DMS 273 (cell line): ENCODE measurements around the gene NELL1.

Experiments
- DNase-seq: peaks from one replicate; lab custom pipeline; 2025; ENCODE audit not compliant: unreplicated experiment; lab: John Stamatoyannopoulos, UW

NELL1 gene

DNA sequence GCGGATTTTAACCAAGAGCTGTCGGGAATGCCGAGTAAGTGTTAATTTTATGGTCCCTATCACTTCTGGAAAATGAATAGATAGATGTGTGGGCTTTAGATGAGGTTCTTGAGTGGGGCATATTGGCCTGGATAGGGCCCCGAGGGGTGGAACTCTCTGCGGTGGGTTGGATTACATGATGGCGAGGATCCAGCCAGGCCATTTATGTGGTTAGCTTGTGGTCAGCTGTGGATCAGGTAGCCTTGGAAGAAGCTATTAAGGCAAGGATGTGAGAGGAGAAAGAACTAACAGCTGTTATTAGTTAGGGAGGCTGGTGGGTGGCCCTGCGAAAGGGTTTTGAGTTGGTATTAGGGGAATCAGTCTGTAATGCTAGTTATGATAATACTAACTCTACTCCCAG lies 268.4 kb downstream of the NELL1 start:
- DNase-seq = no peak

DNA sequence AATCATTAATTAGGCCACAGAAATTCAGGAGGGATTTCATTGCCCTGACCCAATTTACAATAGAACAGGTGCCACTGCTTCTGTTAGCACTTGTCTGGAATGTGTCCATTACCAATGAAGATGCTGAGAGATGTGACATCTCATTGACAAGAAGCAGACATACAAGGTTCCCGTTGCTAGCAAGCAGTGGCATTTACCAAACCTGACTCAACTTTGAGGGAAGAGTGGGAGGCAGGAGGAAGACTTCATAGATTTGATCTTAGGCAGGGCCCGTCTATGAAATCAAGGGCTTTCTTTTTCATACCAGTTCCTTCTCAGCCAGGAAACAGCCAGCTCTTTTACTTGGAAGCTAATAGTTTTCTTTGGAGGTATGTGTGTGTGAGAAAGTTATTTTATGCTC lies 280.2 kb downstream of the NELL1 start:
- no peak for DNase-seq

DNA sequence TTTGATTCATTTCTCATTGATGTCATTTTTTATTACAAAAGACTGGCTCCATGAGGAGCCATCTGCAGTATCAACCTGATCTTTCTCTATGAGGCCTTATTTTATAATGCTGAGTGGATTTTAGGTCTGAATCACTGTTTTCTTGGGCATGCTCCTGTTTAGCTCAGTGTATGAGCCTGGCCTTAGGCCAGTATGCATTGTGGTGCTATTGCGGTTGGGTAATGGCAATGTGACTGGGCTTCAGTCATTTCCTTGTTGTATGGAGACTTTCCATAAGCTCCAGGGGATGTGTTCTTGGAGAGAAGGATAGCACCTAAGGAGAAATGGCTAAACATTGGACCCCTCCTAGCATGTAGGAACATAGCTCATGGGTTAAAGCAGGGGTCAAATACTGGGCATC lies 293.2 kb downstream of the NELL1 start:
- DNase-seq = no peak

DNA sequence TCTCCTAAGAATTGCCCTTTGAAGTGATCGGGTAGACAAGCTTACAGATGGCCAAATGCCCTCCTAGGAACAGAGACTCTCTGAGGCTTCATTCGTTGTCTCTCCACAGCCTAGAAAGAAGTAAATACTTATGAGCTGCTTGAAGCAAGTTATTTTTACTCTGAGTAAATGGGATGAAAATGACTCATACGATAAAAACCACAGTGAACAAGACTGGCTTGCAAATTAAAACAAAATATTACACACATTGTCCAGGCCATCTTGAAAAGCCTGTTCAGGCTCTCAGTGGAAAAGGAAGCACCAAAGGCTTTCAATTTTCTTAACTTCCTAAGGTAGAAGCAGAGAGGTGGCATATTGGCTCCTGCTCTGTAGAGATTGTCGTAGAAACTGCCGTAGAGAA lies 294.2 kb downstream of the NELL1 start:
- DNase-seq = no peak

DNA sequence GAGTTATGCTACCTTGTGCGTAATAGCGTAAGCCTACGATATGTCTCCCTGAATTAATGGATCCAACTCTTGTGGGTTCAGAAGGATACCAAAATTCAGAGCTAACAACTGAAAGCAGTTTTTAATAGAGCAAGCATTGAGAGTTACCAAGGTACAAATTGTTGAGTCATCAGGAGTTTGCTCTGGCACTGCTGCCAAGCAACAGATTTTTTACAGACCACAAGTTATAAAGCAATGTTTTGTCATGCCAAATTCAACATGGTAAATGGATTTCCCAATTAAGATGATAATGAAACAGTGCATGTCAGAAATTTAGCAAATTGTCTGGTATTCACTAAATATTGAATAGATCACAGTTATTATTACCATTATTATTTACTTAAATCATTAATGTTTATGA lies 295.6 kb downstream of the NELL1 start:
- DNase-seq = no peak

DNA sequence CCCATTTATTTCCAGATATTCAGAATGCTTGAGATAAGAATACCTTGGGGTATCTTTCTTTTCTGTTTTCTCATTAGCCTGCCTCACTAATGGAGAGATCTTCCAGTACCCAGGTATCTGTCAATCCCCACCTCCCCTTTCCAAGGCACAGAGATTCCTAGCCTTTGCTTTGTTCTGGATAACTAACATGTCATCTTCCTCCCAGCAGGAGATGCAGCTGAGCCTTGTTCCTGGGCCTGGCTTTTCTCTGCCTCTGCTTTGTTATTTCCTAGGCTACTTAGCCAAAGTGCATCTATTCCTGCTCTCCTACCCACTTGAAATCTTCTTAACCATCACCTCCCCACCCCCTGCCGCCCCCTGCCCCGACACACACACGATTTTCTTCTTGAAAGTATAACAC lies 297.1 kb downstream of the NELL1 start:
- DNase-seq = no peak

DNA sequence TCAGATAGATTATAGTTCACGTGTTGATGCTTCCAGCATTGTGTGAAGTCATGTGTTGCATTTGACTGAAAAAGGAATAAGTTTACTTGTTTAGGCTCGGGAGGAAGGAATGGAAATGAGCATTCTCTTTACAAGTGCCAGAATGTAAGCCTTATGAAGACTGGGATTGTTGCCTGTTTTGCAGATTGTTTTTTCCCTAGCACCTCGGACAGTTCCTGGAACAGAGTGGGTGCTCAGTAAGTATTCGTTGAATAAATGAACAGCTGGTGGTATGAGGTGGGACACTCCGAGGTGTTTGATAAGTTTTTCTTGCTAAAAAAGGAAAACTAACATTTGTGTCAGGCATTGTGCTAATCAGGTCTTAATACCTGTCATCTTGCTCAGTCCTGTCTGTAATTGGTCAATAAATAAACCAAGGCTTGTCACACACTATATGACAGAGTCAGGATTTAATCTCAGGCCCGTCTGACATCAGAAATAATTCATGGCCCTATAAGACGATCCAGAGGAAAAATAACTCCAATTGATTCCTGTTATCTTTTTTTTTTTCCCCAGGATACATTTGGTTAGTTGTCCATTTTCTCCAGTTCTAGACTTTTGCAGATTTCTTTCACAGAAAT lies 304.7 kb downstream of the NELL1 start:
- DNase-seq = no peak

DNA sequence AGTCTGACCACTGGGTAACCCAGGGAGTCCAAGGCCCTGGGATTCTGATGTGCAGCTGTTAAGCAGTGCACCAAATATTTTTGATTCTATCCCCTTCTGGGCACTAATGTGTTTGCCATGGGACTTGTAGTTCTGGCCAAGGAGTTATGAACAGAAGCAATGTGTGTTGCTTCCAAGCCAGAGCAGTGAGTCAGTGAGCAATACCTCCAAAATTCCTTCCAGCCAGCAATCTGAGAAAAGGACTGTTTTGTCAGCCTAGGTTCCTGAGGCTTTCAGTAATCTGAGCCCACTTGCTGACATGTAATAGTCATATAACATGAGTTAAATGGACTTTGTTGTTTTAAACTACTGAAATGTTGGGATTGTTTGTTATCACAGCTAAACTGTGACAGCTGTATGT lies 311.4 kb downstream of the NELL1 start:
- no peak for DNase-seq

DNA sequence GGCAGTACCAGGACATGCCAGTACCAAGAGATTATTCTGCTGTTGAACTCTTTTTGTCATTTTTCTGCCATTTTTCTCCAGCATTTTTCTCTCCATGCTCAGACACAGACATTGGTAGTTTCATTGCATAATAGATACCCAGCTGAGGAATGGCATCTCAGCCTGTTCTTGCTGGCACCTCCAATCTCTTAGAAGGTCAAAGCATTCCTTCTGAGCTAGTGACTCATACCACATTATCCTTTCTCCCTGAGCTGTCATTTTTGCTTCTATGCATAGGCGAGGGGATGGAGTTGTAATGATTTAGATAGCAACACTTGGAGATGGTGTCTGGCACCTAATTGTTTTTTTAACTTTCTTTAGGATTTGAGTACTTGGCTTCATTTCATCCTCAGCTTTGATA lies 321.1 kb downstream of the NELL1 start:
- no peak for DNase-seq

DNA sequence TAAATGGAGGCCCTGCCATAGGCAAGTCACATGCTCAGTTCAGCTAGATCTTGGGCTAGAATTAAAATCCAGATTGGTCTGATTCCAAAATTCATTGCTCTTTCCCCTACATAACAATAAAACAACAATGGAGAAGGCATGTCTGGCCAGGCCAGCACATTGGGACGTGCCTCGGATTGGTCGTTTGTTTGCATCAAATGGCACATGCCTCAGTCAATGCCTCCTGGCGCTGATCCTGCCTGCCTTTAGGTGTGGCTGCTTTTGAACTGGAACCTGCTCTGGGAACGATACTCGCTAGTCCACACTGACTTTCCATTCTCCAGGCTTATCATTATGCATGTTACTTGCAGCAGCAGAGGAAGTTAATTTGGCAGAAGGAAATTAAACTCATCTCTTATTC lies 322.1 kb downstream of the NELL1 start:
- no peak for DNase-seq

DNA sequence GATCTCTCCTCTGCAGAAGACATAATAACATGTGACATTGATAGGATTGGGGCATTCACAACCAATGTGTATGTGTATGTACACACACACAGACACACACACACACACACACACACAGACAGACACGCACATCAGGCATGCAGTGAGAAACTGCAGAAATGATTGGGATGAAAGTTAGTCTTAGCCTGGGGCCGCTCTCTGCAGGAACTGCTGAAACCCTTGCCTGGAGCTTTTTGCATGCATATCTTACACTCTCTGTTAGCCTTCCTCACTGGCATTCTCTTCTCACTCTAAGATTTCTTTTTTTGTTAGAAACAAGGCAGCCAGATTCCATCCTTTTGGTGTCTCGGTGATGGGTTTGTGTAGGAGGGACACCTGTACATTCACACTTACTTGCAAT lies 337.9 kb downstream of the NELL1 start:
- no peak for DNase-seq

DNA sequence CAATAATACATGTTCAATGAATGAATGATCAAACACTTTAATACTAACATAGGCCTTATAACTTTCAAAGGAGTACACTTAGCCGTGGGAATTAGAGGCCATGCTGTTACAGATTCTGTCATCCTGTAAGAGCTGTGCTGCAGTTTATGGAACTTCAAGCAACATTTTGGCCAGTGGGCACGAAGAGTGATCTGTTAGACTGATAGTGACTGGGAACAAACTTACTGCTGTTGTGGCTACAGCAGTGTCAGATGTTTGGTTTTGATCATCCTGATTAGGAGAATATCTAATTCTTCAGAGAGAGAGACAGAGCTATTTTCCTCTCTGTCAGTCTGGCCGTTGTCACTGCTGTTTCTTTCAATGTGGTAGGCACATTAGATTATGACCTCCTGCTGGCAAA lies 348.9 kb downstream of the NELL1 start:
- DNase-seq = no peak

DNA sequence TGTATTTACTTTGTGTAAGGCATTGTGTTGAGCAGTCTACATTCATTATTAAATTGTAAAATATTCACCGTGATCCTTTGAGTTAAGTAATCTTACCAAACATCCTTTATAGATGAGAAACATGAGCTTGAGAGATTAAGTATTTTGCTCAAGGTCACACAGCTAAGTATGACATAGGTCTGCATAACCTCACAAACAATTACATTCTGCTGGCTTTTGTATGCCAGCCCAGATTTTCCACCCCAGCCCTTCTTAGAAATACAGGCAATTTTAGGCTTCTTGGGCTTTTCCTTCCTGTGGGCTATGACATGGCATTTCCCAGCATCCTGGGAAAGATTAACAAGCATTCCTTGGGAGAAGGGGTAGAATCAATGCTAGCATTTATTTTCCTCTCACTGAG lies 357.3 kb downstream of the NELL1 start:
- DNase-seq = no peak

DNA sequence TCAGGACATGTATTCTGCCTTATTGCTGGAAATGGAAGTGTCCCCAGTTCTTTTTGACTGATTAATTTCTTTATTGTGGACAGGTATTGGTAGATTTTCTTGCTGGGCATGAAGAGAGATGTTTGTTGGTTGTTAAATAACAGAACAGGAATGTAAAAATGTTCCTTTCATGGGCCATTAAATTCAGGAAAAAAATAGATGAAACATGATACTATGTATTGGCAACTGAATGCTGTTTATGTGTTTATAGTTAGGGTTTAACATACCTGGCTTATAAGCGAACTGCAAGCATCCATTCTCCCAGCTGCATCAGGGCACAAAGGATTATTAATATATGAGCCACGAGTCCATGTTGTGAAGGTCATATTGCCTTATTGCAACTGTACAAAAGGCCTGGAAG lies 368.5 kb downstream of the NELL1 start:
- no peak for DNase-seq

DNA sequence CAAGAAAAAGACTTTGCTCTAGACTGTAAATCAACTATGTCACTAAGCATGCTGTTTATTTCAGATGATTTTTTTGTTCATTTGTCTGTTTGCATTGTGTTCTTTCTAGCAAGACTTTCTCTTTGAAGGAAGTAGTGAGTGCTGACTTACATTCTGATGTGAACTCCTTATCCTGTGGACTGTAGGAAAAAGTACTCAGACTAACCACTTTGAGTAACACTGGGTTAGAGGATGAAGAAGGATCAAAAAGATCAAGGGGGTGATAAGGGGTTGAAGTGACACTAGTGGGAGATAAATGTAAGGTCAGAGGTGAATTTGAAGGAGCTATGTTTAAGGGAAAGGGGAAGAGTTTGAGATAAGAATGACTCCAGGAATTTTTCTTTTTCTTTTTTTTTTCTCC lies 369.4 kb downstream of the NELL1 start:
- no peak for DNase-seq

DNA sequence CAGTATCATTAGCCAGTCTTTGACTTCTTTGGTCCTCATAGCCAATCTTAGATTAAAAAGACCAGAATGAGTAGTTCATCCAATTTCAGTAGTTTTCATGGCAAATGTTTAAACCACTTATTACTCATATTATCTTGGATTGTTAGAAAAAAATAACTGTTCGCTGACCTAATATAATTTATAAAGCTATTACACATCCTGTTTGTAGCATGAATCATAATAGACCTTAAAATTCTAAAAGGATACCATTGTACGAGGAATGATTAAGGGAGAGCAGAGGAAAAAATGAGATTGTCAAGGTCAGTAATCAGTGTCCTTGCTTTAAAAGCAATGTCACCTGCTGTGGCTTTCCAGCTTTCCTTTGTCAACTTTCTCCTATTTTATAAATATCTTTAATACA lies 371.2 kb downstream of the NELL1 start:
- DNase-seq = no peak

DNA sequence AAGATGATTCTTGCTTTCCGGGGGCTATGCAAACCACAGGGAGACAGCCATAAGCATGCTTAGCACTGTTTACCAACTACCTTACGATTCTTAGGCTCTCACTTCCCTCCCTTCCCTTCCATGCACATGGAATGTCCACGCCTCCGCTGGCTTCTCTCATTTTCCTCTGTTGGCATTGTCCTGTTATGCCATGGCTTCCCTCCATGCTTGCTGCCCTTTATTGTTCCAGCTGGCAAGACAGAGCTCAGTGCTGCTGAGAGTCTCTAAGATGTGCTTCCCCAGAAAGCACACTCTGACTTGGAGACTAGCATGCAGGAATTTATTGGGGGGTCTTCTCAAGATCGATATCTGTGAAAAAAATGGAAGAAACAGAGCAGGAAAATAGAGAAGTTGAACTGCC lies 379.2 kb downstream of the NELL1 start:
- DNase-seq = no peak

DNA sequence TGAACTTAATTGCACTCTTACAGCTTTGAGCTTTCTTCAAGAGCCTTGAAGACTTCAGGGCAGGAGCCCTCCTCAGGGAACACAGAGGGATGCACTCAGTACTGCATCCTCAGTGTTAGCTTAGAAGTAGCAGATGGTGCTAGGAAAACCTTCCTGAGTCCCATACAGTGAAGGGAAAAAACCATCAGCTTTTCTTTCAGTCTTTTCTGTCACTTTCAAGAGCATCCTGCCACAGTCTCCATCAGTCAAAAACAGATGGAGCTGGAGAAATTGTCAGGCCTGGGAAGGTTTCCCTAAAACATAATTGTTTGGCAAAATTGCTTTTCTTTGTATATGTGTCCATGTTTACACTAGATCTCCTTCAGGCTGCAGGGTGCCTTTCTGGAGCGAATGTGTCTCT lies 384.1 kb downstream of the NELL1 start:
- peak; percentile 1 for DNase-seq

DNA sequence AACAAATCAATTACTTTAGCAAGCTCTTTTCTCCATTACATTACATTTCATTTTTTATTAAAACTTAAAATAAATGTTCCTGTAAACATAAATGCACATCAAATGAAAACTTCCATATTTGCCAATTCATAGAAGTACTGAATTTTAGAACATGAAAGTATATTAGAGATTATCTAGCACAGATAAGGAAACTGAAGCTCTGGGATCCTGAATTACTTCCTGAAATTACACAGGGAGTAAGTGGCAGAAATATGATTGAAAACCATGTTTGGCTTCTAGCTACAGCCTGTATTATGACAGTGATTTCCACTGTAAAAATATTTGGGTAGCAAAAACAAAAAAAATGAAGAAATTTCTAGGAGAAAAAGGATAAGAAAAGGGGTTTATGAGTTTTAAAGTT lies 387.3 kb downstream of the NELL1 start:
- no peak for DNase-seq

DNA sequence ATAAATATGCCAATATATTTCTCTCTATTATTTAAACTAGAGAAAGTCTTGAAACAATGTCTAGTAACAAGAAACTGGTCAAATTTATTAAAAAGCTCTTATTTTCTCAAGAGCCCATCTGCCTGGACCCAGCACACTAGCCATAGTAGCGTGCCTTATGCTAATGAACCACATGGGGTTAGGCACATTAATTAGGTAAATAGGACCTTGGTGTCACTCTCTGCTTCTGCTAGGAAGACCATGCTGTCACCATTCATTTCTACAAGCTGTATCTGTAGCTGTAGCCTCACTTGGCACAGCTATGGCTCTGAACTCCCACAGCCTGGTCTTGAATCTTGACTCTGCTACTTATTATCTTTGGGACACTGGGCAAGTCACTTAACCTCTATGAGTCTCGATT lies 390.5 kb downstream of the NELL1 start:
- no peak for DNase-seq

DNA sequence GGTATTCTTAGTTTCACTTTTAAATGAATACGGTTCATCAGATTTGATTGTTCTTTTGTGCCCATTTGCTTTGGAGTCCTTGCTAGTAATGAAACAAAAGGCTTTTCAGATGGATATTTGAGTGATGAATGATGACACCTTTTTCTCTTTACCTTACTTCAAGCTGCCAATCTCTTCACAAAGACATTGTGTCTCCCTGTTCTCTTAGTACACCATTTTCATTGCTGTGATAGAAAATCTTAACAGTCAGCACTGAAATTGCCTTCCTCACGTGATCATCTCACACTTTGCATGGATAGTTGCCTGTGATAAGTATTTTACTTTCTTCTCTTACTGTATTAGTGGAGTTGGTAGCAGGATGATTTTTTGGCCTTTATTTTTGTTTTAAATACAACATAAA lies 396.6 kb downstream of the NELL1 start:
- DNase-seq = no peak

DNA sequence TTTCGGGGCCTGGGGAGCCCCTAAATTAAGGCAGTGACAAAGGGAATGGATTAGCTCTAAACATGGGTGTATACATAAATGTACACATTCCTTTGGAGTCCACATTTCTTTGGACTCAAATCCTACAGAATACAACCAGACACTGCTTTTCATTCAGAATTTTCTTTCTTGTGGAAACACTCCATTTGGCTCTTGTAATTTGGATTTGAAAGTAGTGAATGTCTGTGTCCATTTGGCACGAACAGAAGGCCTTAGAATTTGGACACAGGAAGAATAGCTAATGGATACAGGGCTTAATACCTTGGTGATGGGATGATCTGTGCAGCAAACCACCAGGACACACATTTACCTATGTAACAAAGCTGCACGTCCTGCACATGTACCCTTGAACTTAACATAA lies 399.5 kb downstream of the NELL1 start:
- no peak for DNase-seq

DNA sequence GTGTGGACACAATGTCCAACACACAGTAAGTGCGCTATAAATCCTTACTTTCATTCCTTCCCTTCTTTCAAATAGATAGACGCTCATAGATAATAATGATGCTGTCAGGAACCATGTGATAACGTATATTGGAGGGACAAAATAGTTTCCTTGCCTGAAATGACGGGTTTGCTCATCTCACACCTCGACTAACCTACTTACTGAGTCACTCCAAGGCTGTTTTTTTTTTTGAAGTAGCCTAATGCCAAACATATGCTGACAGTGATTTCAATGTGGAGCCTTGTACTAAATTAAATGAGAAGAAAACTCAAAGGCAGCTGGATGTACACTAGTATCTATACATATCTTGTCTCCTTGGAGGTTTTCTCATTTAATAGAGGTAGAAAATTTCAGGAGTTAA lies 400.5 kb downstream of the NELL1 start:
- DNase-seq = no peak

DNA sequence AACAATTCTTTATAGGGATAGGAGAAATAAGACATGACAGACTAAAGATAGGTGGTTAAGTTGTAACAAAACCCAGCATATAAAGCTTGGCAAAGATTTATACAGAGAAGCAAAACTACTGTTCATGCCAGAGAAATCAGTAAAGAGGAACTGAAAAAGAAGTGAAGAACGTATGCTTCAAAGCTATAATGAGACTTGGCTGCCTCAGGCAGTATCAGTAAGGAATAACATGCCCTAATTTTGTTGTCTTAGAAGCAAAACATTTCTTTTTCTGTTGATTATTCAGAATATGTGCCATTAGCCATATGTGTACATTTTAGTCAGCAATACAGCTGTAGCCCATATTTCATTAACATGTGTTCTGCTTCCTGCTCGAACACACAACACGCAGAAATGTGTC lies 403.2 kb downstream of the NELL1 start:
- DNase-seq = no peak
